ENCODE results near the gene CAMSAP2.

DNA sequence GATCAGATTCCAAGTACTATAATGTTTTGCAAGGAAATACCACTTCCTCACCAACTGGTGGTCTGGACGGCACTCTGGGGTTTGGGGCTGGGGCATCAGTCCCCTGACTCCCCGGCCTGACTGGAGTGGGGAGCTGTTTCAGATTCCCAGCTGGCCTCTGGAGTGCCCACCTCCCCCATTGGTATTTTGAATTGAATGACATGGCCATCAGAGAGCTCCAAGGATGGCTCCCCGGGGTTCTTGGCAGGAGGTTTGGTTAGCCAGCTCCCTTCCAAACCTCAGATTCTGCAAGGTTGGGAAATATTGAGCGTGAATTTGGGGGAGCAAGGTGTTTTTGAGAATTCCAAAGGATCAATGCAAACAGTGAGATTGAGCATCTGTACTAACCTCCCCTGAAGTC, 153.9 kb downstream of the CAMSAP2 start:
- no peak for TF ChIP-seq EZH2 (IDR thresholded peaks at IDR 0.05; ENCODE audit: borderline replicate concordance, low read length)
- TF ChIP-seq, protein P1, sequence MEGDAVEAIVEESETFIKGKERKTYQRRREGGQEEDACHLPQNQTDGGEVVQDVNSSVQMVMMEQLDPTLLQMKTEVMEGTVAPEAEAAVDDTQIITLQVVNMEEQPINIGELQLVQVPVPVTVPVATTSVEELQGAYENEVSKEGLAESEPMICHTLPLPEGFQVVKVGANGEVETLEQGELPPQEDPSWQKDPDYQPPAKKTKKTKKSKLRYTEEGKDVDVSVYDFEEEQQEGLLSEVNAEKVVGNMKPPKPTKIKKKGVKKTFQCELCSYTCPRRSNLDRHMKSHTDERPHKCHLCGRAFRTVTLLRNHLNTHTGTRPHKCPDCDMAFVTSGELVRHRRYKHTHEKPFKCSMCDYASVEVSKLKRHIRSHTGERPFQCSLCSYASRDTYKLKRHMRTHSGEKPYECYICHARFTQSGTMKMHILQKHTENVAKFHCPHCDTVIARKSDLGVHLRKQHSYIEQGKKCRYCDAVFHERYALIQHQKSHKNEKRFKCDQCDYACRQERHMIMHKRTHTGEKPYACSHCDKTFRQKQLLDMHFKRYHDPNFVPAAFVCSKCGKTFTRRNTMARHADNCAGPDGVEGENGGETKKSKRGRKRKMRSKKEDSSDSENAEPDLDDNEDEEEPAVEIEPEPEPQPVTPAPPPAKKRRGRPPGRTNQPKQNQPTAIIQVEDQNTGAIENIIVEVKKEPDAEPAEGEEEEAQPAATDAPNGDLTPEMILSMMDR (IDR thresholded peaks at IDR 0.05; ENCODE audit: low read length) = no peak
